Left lung (tissue), 10 donors: ENCODE data around the gene USP24. TPM values are rescaled to one million over a fixed set of nuclear protein-coding genes. Genes with fewer than 3 reads are reported as not detected.

ENCODE experiments used
- ATAC-seq: fragments of 200-7000 bp; cut with Tn5 transposase; one replicate; pipeline ENCODE4 v1.9.1; 2020; ENCODE audit warnings: moderate library complexity
- DNase-seq, 4 donors: peaks; one replicate each; pipeline ENCODE4 v3.0.0-alpha.2; 2013 to 2020
- H3K27ac ChIP-seq, 2 donors: fragments of 200-600 bp; sonication (generic) in 1 of 2; one replicate each; pipeline versions ENCODE4 v1.5.0 to v1.8.0; 2020 to 2021
- H3K27me3 ChIP-seq, 2 donors: fragments of 200-600 bp; sonication (generic) in 1 of 2; one replicate each; pipeline versions ENCODE4 v1.5.0 to v1.8.0; 2020 to 2021
- H3K36me3 ChIP-seq, 2 donors: fragments of 200-600 bp; sonication (generic) in 1 of 2; one replicate each; pipeline versions ENCODE4 v1.5.0 to v1.8.0; 2020 to 2021
- H3K4me1 ChIP-seq, 2 donors: fragments of 200-600 bp; one replicate each; pipeline ENCODE4 v1.8.0; 2021
- H3K4me3 ChIP-seq, 2 donors: fragments of 200-600 bp; sonication (generic) in 1 of 2; one replicate each; pipeline versions ENCODE4 v1.5.0 to v1.8.0; 2020 to 2021; ENCODE audit warnings: mild to moderate bottlenecking in 1 of 2
- H3K9me3 ChIP-seq, 2 donors: fragments of 200-600 bp; sonication (generic) in 1 of 2; one replicate each; pipeline versions ENCODE4 v1.5.0 to v1.8.0; 2020 to 2021
- intact Hi-C, 2 donors: fragments of 100-400 bp; cut with DNase I; formaldehyde crosslinking; loops; one replicate each; pipeline versions ENCODE4 v1.11.2 to v1.14.2; 2022
- polyA plus RNA-seq, 6 donors: library from polyadenylated mRNA; unstranded; fragments of 120-200 nt; gene quantifications; one replicate each; pipeline ENCODE4 v1.2.1, GENCODE V29; 2013; ENCODE audit not compliant: insufficient read length in 6 of 6
- total RNA-seq, 2 donors: library from RNA; stranded (reverse); fragmentation: NEBNext Ultra II Directional; extraction: Animal tissue kit (Norgen Biotek cat#: 25700); gene quantifications; one replicate each; pipeline ENCODE4 v1.2.1, GENCODE V29; 2021
- TF ChIP-seq, protein P1 (sequence below), 2 donors: fragments of 200-600 bp; sonication (generic) in 1 of 2; IDR thresholded peaks; one replicate each; pipeline versions ENCODE4 v1.5.0 to v1.8.0; 2021; ENCODE audit warnings: antibody characterized with exemption in 2 of 2
- donor health status: DM: no; HTN: yes; CAD: no.
- donor health status: DM: no; HTN: no; CAD: no.

The USP24 gene
- total and polyA plus RNA-seq, 8 donors: 26.1 to 63.7 (median 47.2) TPM

GRCh38 chr1:55171694-55172093 lies 43.5 kb downstream of the USP24 start:
- no peaks in the 10 kb centered on the region for H3K27me3 ChIP-seq
- H3K27ac ChIP-seq: no peak overlapping the region
- no peaks in the 10 kb centered on the region for H3K4me1 ChIP-seq
- intact Hi-C loops: no loop called here
- ATAC-seq: no peak
- peaks cover 0 to 34% of the 10 kb centered on the region in 2 donors for H3K36me3 ChIP-seq
- DNase-seq: no peak
- no peaks in the 10 kb centered on the region for H3K9me3 ChIP-seq
- TF ChIP-seq, protein P1, sequence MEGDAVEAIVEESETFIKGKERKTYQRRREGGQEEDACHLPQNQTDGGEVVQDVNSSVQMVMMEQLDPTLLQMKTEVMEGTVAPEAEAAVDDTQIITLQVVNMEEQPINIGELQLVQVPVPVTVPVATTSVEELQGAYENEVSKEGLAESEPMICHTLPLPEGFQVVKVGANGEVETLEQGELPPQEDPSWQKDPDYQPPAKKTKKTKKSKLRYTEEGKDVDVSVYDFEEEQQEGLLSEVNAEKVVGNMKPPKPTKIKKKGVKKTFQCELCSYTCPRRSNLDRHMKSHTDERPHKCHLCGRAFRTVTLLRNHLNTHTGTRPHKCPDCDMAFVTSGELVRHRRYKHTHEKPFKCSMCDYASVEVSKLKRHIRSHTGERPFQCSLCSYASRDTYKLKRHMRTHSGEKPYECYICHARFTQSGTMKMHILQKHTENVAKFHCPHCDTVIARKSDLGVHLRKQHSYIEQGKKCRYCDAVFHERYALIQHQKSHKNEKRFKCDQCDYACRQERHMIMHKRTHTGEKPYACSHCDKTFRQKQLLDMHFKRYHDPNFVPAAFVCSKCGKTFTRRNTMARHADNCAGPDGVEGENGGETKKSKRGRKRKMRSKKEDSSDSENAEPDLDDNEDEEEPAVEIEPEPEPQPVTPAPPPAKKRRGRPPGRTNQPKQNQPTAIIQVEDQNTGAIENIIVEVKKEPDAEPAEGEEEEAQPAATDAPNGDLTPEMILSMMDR (IDR thresholded peaks at IDR 0.05): no peak
- no peak overlapping the region for H3K4me3 ChIP-seq

DNA sequence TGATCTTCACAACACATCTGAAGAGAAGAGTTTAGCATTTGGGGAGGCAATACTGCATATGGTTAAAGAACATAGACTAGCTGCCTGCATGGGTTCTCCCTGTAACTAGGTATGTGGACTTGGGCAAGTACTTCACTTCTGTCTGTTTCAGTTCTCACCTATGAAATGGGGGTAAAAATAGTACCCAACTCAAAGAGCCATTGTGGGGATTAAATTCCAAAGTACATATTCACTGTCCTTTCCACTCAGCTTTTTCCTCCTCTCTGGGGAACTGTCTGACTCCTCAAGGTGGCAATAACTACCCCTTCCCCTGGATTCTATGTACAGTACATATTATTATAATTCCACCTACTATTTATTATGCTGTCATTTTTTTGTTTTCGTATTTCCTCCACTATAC lies 44.7 kb downstream of the USP24 start:
- DNase-seq: no peak
- Histone ChIP-seq H3K27me3 (no peaks in the 10 kb centered on the region), H3K27ac (no peak overlapping the region), H3K36me3 (peaks cover 0 to 35% of the 10 kb centered on the region in 2 donors), H3K4me3 (no peak overlapping the region), H3K9me3 (no peaks in the 10 kb centered on the region), H3K4me1 (no peaks in the 10 kb centered on the region)
- ATAC-seq: no peak
- intact Hi-C loops: no loop called here
- TF ChIP-seq, protein P1 (IDR thresholded peaks at IDR 0.05): no peak

DNA sequence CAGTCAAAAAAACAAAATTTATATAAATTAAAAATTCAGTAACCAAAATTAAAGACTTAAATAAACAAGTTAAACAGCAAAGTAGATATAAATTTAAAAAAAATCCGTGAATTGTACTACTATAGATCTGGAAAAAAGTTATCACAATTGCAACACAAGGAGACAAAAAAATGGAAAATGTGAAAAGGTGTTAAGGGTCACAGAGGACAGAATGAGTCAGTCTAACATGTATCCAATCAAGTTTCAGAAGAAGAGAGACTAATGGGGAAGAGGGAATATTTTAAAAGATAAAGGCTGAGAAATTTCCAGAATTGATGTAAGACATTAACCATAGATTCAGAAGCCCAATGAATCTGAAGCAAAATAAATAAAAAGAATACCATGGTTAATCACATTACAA lies 46.0 kb downstream of the USP24 start:
- no peak overlapping the region for H3K27ac ChIP-seq
- H3K4me1 ChIP-seq: no peaks in the 10 kb centered on the region
- intact Hi-C loops: no loop called here
- peaks cover 0 to 40% of the 10 kb centered on the region in 2 donors for H3K36me3 ChIP-seq
- DNase-seq: no peak
- no peak for ATAC-seq
- H3K4me3 ChIP-seq: no peak overlapping the region
- no peaks in the 10 kb centered on the region for H3K9me3 ChIP-seq
- no peaks in the 10 kb centered on the region for H3K27me3 ChIP-seq
- TF ChIP-seq, protein P1 (IDR thresholded peaks at IDR 0.05): no peak

DNA sequence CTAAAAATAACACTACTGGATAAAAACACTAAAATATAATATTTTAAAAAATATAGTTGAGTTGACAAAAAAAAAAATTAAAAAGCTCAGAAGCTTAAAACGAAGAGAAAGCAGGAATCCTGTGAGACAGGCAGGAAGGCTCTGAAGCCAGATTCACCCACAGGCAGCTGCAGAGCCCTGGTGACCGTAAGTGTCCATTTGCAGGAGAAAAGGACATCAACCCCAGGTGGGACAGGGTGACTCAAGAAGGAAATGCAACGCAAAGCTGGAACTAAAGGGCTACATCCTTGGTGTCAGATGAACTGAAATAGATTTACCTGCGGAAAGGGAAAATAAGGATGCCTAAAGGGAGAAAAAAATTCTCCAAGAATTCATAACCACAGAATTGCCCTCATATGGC lies 46.8 kb downstream of the USP24 start:
- intact Hi-C loops: no loop called here
- no peak for DNase-seq
- no peak overlapping the region for H3K4me3 ChIP-seq
- H3K36me3 ChIP-seq: peaks cover 0 to 40% of the 10 kb centered on the region in 2 donors
- no peak for ATAC-seq
- no peaks in the 10 kb centered on the region for H3K27me3 ChIP-seq
- no peak overlapping the region for H3K27ac ChIP-seq
- TF ChIP-seq, protein P1 (IDR thresholded peaks at IDR 0.05): no peak
- H3K4me1 ChIP-seq: no peaks in the 10 kb centered on the region
- no peaks in the 10 kb centered on the region for H3K9me3 ChIP-seq

GRCh38 chr1:55167224-55167871 lies 47.8 kb downstream of the USP24 start:
- TF ChIP-seq, protein P1 (IDR thresholded peaks at IDR 0.05): no peak
- H3K4me1 ChIP-seq: no peaks in the 10 kb centered on the region
- H3K9me3 ChIP-seq: no peaks in the 10 kb centered on the region
- no peak overlapping the region for H3K4me3 ChIP-seq
- ATAC-seq: peak; percentile 17
- intact Hi-C loops: no loop called here
- H3K36me3 ChIP-seq: peaks cover 0 to 40% of the 10 kb centered on the region in 2 donors
- H3K27ac ChIP-seq: no peak overlapping the region
- DNase-seq: no peak
- no peaks in the 10 kb centered on the region for H3K27me3 ChIP-seq
